ENCODE measurements around the gene CHD9NB.

The CHD9NB gene

DNA sequence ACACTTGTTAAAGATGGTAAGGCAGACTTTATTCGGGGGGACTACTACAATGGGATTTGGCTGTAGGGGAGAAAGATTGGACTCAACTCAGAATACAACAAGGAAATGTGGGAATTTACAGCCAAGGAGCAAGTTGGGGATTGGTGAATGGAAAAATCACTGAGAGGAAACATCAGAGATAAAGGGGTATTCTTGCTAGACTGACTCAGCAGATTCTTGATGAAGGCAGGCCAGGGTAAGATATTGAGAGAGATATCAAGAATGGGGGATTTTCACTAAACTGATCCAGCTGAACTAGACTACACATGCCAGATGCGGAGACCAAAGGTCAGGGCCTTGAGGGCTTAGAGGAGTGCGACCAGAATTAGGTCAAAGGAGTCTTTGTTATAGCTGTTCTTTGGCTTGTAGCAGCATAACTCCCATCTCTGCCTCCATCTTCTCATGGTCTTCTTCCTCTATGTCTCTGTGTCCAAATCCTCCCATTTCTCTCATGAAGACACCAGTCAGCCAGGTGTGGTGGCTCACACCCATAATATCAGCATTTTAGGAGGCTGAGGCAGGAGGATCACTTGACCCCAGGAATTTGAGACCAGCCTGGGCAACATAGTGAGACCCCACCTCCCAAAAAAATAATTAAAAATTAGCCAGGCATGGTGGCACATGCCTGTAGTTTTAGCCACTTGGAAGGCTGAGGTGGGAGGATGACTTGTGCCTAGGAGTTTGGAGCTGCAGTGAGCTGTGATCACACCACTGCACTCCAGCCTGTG lies 17.3 kb downstream of the CHD9NB start:
- Histone ChIP-seq H3K9me3 (ENCODE audit: control insufficient read depth, insufficient read depth, low read depth, low read length) (no peaks in the 10 kb centered on the region; the same call in 1 of the 2 replicates), H3K27ac (ENCODE audit: extremely low read depth, low read depth, low read length) (no peak overlapping the region), H3K36me3 (ENCODE audit: control insufficient read depth in 2 of 2, insufficient read depth in 1 of 2, low read length in 2 of 2) (no peaks in the 10 kb centered on the region), H3K4me3 (ENCODE audit: low read depth, low read length) (no peak overlapping the region), H3K4me1 (ENCODE audit: control insufficient read depth, insufficient read depth, low read length) (no peaks in the 10 kb centered on the region)
- ChIA-PET CTCF (interaction anchor here (0.6 kb wide), 1 partner anchor 13 kb away, joined by 3 read pairs; no protein-coding TSS in a partner anchor), POLR2A (interaction anchor here (0.6 kb wide), 1 partner anchor 264 kb away, joined by 3 read pairs; no protein-coding TSS in a partner anchor)
- TF ChIP-seq ZBTB8A (tag by site-specific recombination; IDR thresholded peaks at IDR 0.05) (no peak), REPIN1 (tag by site-specific recombination; IDR thresholded peaks at IDR 0.05; ENCODE audit: low read depth) (no peak), ZNF121 (tag by site-specific recombination; IDR thresholded peaks at IDR 0.05) (0 out of 2 replicates have a peak, but pooled peaks have one; percentile 27), RBAK (tag by site-specific recombination; IDR thresholded peaks at IDR 0.05) (no peak)
- TF ChIP-seq, protein P1, sequence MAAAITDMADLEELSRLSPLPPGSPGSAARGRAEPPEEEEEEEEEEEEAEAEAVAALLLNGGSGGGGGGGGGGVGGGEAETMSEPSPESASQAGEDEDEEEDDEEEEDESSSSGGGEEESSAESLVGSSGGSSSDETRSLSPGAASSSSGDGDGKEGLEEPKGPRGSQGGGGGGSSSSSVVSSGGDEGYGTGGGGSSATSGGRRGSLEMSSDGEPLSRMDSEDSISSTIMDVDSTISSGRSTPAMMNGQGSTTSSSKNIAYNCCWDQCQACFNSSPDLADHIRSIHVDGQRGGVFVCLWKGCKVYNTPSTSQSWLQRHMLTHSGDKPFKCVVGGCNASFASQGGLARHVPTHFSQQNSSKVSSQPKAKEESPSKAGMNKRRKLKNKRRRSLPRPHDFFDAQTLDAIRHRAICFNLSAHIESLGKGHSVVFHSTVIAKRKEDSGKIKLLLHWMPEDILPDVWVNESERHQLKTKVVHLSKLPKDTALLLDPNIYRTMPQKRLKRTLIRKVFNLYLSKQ (tag by site-specific recombination; IDR thresholded peaks at IDR 0.05; ENCODE audit: borderline replicate concordance): no peak

DNA sequence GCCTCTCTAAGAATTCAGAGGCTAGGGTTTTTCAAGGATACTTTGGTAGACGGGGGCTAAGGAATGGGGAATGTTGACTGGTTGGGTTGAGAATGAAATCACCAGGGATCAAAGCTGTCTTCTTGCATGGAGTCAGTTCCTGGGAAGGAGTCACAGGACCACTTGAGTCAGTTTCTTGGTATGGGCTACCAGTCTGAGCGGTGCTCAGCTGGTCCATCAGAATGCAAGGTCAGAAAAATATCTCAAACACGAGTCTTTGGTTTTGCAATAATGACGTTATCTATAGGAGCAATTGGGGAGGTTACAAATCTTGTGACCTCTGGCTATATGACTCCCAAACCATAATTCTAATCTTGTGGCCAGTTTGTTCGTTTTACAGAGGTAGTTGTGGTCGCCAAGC lies 18.4 kb downstream of the CHD9NB start:
- Histone ChIP-seq H3K27ac (ENCODE audit: extremely low read depth, low read depth, low read length) (no peak overlapping the region), H3K4me1 (ENCODE audit: control insufficient read depth, insufficient read depth, low read length) (no peaks in the 10 kb centered on the region), H3K9me3 (ENCODE audit: control insufficient read depth, insufficient read depth, low read depth, low read length) (no peaks in the 10 kb centered on the region; the same call in 1 of the 2 replicates), H3K36me3 (ENCODE audit: control insufficient read depth in 2 of 2, insufficient read depth in 1 of 2, low read length in 2 of 2) (no peaks in the 10 kb centered on the region), H3K4me3 (ENCODE audit: low read depth, low read length) (no peak overlapping the region)
- ChIA-PET POLR2A (no interaction called here), CTCF (interaction anchor here (0.6 to 0.7 kb wide), 2 partner anchors 72 to 173 kb away, joined by 3 to 4 read pairs; no protein-coding TSS in a partner anchor)
- TF ChIP-seq YY2 (tag by site-specific recombination; IDR thresholded peaks at IDR 0.05) (no peak), ZNF645 (tag by site-specific recombination; IDR thresholded peaks at IDR 0.05) (no peak), ZBTB17 (tag by site-specific recombination; IDR thresholded peaks at IDR 0.05) (no peak), ZNF184 (tag by site-specific recombination; IDR thresholded peaks at IDR 0.05) (no peak), ATF2 (tag by site-specific recombination; IDR thresholded peaks at IDR 0.05; ENCODE audit: low read depth) (no peak), ZNF157 (tag by site-specific recombination; IDR thresholded peaks at IDR 0.05) (no peak), ZNF629 (tag by site-specific recombination; IDR thresholded peaks at IDR 0.05) (no peak), ZNF214 (tag by site-specific recombination; IDR thresholded peaks at IDR 0.05; ENCODE audit: borderline replicate concordance) (no peak), ZNF510 (tag by site-specific recombination; IDR thresholded peaks at IDR 0.05; ENCODE audit: insufficient replicate concordance) (no peak), ZNF555 (tag by site-specific recombination; conservative IDR thresholded peaks at IDR 0.05) (no peak), ZFP37 (tag by site-specific recombination; IDR thresholded peaks at IDR 0.05) (no peak), ZNF133 (tag by site-specific recombination; IDR thresholded peaks at IDR 0.05) (no peak), SCRT2 (tag by site-specific recombination; IDR thresholded peaks at IDR 0.05) (no peak), ZNF792 (tag by site-specific recombination; IDR thresholded peaks at IDR 0.05) (no peak)
- TF ChIP-seq, protein P2, sequence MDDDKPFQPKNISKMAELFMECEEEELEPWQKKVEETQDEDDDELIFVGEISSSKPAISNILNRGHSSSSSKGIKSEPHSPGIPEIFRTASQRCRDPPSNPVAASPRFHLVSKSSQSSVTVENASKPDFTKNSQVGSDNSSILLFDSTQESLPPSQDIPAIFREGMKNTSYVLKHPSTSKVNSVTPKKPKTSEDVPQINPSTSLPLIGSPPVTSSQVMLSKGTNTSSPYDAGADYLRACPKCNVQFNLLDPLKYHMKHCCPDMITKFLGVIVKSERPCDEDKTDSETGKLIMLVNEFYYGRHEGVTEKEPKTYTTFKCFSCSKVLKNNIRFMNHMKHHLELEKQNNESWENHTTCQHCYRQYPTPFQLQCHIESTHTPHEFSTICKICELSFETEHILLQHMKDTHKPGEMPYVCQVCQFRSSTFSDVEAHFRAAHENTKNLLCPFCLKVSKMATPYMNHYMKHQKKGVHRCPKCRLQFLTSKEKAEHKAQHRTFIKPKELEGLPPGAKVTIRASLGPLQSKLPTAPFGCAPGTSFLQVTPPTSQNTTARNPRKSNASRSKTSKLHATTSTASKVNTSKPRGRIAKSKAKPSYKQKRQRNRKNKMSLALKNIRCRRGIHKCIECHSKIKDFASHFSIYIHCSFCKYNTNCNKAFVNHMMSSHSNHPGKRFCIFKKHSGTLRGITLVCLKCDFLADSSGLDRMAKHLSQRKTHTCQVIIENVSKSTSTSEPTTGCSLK (tag by site-specific recombination; IDR thresholded peaks at IDR 0.05): no peak
- TF ChIP-seq, protein P3, sequence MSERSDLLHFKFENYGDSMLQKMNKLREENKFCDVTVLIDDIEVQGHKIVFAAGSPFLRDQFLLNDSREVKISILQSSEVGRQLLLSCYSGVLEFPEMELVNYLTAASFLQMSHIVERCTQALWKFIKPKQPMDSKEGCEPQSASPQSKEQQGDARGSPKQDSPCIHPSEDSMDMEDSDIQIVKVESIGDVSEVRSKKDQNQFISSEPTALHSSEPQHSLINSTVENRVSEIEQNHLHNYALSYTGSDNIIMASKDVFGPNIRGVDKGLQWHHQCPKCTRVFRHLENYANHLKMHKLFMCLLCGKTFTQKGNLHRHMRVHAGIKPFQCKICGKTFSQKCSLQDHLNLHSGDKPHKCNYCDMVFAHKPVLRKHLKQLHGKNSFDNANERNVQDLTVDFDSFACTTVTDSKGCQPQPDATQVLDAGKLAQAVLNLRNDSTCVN (tag by site-specific recombination; optimal IDR thresholded peaks at IDR 0.05): no peak
- TF ChIP-seq, protein P4, sequence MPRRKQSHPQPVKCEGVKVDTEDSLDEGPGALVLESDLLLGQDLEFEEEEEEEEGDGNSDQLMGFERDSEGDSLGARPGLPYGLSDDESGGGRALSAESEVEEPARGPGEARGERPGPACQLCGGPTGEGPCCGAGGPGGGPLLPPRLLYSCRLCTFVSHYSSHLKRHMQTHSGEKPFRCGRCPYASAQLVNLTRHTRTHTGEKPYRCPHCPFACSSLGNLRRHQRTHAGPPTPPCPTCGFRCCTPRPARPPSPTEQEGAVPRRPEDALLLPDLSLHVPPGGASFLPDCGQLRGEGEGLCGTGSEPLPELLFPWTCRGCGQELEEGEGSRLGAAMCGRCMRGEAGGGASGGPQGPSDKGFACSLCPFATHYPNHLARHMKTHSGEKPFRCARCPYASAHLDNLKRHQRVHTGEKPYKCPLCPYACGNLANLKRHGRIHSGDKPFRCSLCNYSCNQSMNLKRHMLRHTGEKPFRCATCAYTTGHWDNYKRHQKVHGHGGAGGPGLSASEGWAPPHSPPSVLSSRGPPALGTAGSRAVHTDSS (tag by site-specific recombination; IDR thresholded peaks at IDR 0.05): no peak
- TF ChIP-seq, protein P5, sequence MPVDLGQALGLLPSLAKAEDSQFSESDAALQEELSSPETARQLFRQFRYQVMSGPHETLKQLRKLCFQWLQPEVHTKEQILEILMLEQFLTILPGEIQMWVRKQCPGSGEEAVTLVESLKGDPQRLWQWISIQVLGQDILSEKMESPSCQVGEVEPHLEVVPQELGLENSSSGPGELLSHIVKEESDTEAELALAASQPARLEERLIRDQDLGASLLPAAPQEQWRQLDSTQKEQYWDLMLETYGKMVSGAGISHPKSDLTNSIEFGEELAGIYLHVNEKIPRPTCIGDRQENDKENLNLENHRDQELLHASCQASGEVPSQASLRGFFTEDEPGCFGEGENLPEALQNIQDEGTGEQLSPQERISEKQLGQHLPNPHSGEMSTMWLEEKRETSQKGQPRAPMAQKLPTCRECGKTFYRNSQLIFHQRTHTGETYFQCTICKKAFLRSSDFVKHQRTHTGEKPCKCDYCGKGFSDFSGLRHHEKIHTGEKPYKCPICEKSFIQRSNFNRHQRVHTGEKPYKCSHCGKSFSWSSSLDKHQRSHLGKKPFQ (tag by site-specific recombination; IDR thresholded peaks at IDR 0.05): no peak

All from HEK293 (cell line).